Activated CD8-positive, alpha-beta memory T cell treated with anti-CD3 and anti-CD28 coated beads for 1 hour (primary cell): ENCODE data around the gene ALDH1B1.

Experiments used
- DNase-seq, 2 donors: peaks; one replicate each; pipeline ENCODE4 v3.0.0-alpha.2; 2020; ENCODE audit warnings: low read depth in 1 of 2; ENCODE audit errors: extremely low read depth in 1 of 2

The ALDH1B1 gene

DNA sequence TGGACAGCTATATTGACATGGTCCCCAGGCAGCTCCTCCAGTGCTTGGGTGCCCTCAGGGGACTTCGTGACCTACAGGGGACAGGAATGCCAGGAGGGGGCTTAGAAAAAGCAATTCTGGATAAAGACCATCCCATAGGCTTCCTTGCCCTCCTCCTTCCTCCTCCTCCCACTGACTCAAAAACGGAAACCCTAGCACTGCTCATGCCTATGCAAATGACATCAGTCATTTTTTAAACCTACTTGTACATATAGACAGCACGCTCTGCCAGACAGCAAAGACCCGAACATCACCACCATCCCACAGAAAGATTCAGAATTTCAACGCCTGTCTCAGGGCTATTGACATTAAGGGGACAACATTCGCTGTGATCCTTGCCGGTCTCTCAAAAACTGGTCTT is 20.8 kb downstream of the ALDH1B1 start:
- no peak for DNase-seq

DNA sequence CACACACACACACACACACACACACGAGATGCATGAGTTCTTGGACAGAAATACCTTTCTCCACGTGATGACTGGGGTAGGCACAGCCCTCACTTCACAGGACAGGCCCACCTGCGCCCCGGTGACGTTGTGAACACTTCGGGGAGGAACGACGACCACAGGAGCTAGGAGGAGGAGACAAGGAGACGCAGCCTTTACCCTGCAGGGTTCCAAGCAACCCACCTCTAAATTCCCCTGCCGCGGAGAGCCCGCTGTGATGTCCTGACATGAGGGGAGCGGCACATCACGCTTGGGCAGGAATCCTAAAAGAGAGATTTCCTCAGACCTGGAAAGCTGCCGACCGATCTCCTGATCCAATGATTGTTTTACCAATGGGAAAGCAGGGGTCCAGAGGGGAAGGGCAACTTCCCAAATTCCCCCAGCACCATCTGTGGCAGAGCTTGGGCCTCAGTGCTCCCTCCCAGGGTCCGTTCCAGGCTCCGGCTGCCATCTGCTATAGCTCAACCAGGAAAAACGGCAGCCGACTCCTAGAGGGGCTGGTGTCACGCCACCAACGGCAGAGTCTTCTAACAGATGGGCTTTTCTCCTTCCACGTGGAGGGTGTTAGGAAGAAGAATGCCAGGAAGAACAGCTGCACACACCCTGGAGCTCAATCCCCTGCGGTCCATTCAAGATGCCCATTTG is 21.7 kb downstream of the ALDH1B1 start:
- no peak for DNase-seq

DNA sequence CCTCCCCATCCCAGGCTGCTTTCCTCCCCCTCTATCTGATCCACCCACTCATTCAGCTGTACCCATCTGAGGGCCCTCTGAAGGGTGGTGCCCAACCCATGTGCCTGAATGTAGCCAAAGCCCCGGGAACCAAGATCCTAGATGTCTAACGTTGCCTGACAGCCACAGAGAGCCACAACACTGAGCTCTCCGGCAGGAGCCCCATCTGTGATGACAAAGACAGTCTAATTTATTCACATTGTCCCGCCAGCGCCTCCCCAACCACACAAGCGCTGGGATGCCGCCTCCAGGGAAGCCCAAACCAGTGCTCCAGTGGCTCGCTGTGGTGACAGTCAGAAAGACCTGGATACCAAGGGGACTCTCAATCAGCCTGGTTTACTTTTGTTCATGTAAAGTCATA is 23.4 kb downstream of the ALDH1B1 start:
- no peak for DNase-seq

DNA sequence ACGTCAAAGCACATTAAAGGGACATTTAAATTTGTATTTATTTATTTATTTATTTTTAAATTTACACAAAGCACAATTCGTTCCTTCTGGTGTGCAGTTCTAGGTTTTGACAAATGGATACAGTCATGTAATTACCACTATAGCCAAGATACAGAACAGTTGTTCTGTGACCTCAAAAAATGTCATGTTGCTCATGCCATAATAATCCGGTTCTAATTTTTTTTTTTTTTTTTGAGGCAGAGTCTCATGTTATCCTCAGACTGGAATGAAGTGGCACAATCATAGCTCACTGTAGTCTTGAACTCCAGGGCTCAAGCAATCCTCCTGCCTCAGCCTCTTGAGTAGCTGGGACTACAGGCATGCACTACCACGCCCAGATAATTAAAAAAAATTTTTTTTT is 24.0 kb downstream of the ALDH1B1 start:
- no peak for DNase-seq

- no peak for DNase-seq
Observed at GRCh38 chr9:38417003-38417945, 24.8 kb downstream of the ALDH1B1 start.

- DNase-seq, result no peak
Observed at GRCh38 chr9:38418366-38418765, 25.9 kb downstream of the ALDH1B1 start.

- DNase-seq, result no peak
Observed at GRCh38 chr9:38419181-38419580, 26.7 kb downstream of the ALDH1B1 start.

- no peak for DNase-seq
Observed at GRCh38 chr9:38421498-38422211, 29.2 kb downstream of the ALDH1B1 start.

- no peak for DNase-seq
Observed at GRCh38 chr9:38422555-38423260, 30.2 kb downstream of the ALDH1B1 start.

GRCh38 chr9:38423273-38423972 is 30.9 kb downstream of the ALDH1B1 start:
- no peak for DNase-seq

GRCh38 chr9:38423973-38424843 is 31.7 kb downstream of the ALDH1B1 start, which contains the start of gene IGFBPL1:
TSS of gene IGFBPL1 (minus strand) at chr9:38424454. CDS start at chr9:38424424, 30 bp downstream.
- DNase-seq, result no peak

GRCh38 chr9:38424918-38425317 is 32.4 kb downstream of the ALDH1B1 start:
- DNase-seq, result no peak

GRCh38 chr9:38428062-38428461 is 35.6 kb downstream of the ALDH1B1 start:
- no peak for DNase-seq

DNA sequence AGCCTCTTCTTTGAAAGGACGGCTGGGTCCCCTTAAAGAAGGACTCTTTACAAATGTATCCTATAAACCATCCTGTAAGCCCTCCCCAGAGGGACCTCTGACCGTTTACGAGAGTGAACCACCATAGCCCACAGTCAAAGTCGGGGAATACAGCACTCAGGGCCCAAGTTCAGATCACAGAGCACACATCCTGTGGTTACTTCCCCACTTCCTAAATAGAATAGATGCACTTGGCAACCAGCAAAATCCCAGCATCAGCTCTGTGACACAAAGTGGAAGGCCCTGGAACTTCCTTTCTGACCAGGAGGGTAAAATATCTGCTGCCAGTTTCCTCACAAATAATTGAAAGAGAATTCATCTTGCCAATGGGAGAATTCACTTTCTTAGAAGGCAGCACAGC is 38.6 kb downstream of the ALDH1B1 start:
- DNase-seq, result no peak

GRCh38 chr9:38432922-38433510 is 40.5 kb downstream of the ALDH1B1 start:
- DNase-seq, result no peak

DNA sequence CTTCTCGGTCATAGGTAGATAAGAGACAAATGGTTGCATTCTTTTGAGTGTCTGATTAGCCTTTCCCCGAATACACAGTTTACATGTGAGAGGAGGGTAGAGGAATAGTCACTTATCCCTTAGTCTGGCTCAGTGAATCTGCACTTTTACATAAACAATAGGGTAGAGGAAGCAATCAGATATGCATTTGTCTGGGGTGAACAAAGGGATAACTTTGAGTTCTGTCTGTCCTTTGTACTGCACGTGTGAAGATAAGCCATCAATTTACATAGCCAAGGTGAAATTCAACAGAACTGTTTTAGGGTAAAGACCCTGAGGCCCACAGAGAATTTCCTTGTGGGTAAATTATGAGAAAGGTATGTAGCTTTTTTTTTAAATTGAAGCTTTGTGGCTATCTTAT is 41.9 kb downstream of the ALDH1B1 start:
- no peak for DNase-seq

GRCh38 chr9:38434853-38435252 is 42.4 kb downstream of the ALDH1B1 start:
- no peak for DNase-seq

- no peak for DNase-seq
Observed at GRCh38 chr9:38435521-38435920, 43.0 kb downstream of the ALDH1B1 start.

GRCh38 chr9:38436708-38437107 is 44.2 kb downstream of the ALDH1B1 start:
- DNase-seq, result no peak
